Neutrophil (primary cell): ENCODE results near the gene TRIM42.

Source experiments
- H3K27ac ChIP-seq: fragments of 200-600 bp; sonication (generic); 2 replicates; pipeline ENCODE4 v1.5.1; 2016; ENCODE audit warnings: mild to moderate bottlenecking, moderate library complexity
- H3K27me3 ChIP-seq: fragments of 200-600 bp; sonication (generic); 2 replicates; pipeline ENCODE4 v1.6.0; 2016; ENCODE audit warnings: mild to moderate bottlenecking
- H3K36me3 ChIP-seq: fragments of 200-600 bp; sonication (generic); 2 replicates; pipeline ENCODE4 v1.5.1; 2017
- H3K4me1 ChIP-seq, 2 experiments: fragments of 200-600 bp in 1 of 2; sonication (generic) in 1 of 2; 1 replicate in 1 of 2; 2 replicates in 1 of 2; pipeline versions ENCODE4 v1.5.1 to v1.6.1; 2013 to 2016; ENCODE audit warnings: low read depth in 1 of 2, low read length in 1 of 2, mild to moderate bottlenecking in 1 of 2, moderate library complexity in 1 of 2; ENCODE audit not compliant: control insufficient read depth in 1 of 2, insufficient read depth in 1 of 2
- H3K4me3 ChIP-seq, 2 experiments: fragments of 200-600 bp in 1 of 2; sonication (generic) in 1 of 2; 1 replicate in 1 of 2; 2 replicates in 1 of 2; pipeline ENCODE4 v1.5.1; 2013 to 2016; ENCODE audit warnings: low read depth in 1 of 2, low read length in 1 of 2, mild to moderate bottlenecking in 1 of 2, moderate library complexity in 1 of 2
- H3K9me3 ChIP-seq: fragments of 200-600 bp; sonication (generic); 2 replicates; pipeline ENCODE4 v1.5.1; 2016
- CTCF ChIP-seq: fragments of 200-600 bp; sonication (generic); IDR thresholded peaks from 2 replicates; pipeline ENCODE4 v1.5.1; 2016; ENCODE audit warnings: antibody characterized with exemption

The TRIM42 gene

GRCh38 chr3:140715035-140715434 is 37.2 kb downstream of the TRIM42 start:
- Histone ChIP-seq H3K9me3 (no peaks in the 10 kb centered on the region), H3K4me1 (no peaks in the 10 kb centered on the region), H3K4me3 (no peak overlapping the region), H3K27ac (no peak overlapping the region), H3K27me3 (no peaks in the 10 kb centered on the region), H3K36me3 (no peaks in the 10 kb centered on the region)
- no peak for TF ChIP-seq CTCF

DNA sequence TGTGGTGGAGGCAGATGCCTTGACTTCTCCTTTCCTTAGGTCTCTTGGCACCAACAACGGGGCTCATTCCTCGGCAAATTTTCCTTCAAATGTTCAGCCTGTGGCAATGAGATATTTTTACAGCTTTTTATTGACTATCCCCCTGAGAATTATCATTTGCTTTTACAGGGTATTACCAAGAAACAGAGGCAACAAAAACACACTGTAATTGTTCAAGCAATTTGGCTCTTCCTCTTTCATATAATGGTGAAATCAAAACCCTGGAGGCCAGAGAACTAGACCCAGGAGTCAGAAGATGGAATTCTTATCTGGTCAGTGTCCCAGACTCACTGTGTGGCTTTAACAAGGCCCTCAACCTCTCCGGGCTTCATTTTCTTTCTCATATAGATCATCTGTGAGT is 40.1 kb downstream of the TRIM42 start:
- no peaks in the 10 kb centered on the region for H3K9me3 ChIP-seq
- TF ChIP-seq CTCF, result no peak
- no peak overlapping the region for H3K4me3 ChIP-seq
- no peak overlapping the region for H3K27ac ChIP-seq
- no peaks in the 10 kb centered on the region for H3K36me3 ChIP-seq
- H3K27me3 ChIP-seq, result no peaks in the 10 kb centered on the region
- H3K4me1 ChIP-seq, result no peaks in the 10 kb centered on the region

DNA sequence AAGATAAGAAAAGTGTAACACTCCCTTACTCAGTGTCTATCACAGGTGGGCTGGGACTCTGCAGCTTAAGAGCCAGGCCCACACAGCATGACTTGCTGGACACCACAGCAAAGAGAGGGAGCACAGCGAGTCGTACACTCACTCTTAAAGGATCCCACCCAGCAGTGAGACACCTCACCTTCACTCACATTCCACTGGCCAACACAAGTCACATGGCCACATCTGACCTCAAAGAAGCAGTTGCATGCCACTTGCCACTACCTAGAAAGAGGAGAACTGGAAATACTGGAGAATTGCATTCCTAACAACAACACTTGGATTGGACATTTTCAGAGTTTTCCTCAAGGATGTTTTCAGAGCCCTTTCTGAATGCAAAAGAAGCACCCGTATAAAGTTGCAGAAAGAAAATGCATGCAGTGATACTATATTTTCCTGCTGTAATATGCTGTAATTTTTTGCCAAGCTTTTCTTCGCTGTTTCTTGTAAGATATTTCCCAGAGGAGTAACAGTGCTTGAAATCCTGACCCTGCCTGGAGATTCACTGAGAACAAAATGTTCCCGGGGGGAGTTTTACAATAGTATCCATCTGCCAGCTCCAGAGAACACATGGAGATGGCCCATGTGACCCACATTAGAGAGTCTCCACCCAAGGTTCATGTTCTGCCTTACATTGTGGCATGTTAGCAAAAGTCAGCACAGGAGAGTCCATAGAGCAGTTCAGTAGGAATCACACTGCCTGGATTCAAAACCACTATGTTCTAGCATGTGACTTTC is 42.2 kb downstream of the TRIM42 start:
- Histone ChIP-seq H3K9me3 (no peaks in the 10 kb centered on the region), H3K36me3 (no peaks in the 10 kb centered on the region), H3K4me1 (no peaks in the 10 kb centered on the region), H3K27me3 (no peaks in the 10 kb centered on the region), H3K27ac (no peak overlapping the region), H3K4me3 (no peak overlapping the region)
- no peak for TF ChIP-seq CTCF

- H3K4me1 ChIP-seq, result no peaks in the 10 kb centered on the region
- TF ChIP-seq CTCF, result no peak
- no peaks in the 10 kb centered on the region for H3K36me3 ChIP-seq
- H3K27me3 ChIP-seq, result no peaks in the 10 kb centered on the region
- no peak overlapping the region for H3K4me3 ChIP-seq
- no peak overlapping the region for H3K27ac ChIP-seq
- no peaks in the 10 kb centered on the region for H3K9me3 ChIP-seq
Measured at GRCh38 chr3:140723576-140723975, 45.7 kb downstream of the TRIM42 start.

GRCh38 chr3:140724856-140725812 is 47.3 kb downstream of the TRIM42 start:
- H3K4me3 ChIP-seq, result no peak overlapping the region
- H3K27ac ChIP-seq, result no peak overlapping the region
- no peaks in the 10 kb centered on the region for H3K36me3 ChIP-seq
- no peaks in the 10 kb centered on the region for H3K27me3 ChIP-seq
- no peaks in the 10 kb centered on the region for H3K4me1 ChIP-seq
- H3K9me3 ChIP-seq, result no peaks in the 10 kb centered on the region
- no peak for TF ChIP-seq CTCF
